NCI-H2107 treated with DMSO at 0.1 percent for 48 hours (cell line): ENCODE results near the gene TBL1X.
A peak's percentile ranks its signal among the peaks of the same experiment; 100 is the strongest.

Experiments
- DNase-seq: peaks from one replicate; lab custom pipeline; 2025; ENCODE audit not compliant: unreplicated experiment; lab: John Stamatoyannopoulos, UW

TBL1X gene

GRCh38 chrX:9747644-9748043, 282.8 kb downstream of the TBL1X start:
- no peak for DNase-seq

GRCh38 chrX:9749146-9749692, 284.4 kb downstream of the TBL1X start:
- DNase-seq = no peak

GRCh38 chrX:9757366-9757765, 292.5 kb downstream of the TBL1X start:
- DNase-seq = no peak

- DNase-seq = no peak
Measured at GRCh38 chrX:9758021-9758638, 293.3 kb downstream of the TBL1X start.

GRCh38 chrX:9759337-9759736, 294.5 kb downstream of the TBL1X start:
- no peak for DNase-seq

GRCh38 chrX:9765072-9765736, 300.3 kb downstream of the TBL1X start:
- DNase-seq = no peak

GRCh38 chrX:9765737-9766097, 300.9 kb downstream of the TBL1X start, which contains the start of gene GPR143:
Gene GPR143, minus strand, starts transcription at chrX:9765847. Its CDS starts 30 bp downstream, at chrX:9765817.
- no peak for DNase-seq

GRCh38 chrX:9767375-9767774, 302.5 kb downstream of the TBL1X start:
- peak; percentile 94 for DNase-seq

GRCh38 chrX:9768321-9768839, 303.5 kb downstream of the TBL1X start:
- DNase-seq = peak; percentile 34

GRCh38 chrX:9770319-9770718, 305.5 kb downstream of the TBL1X start:
- DNase-seq = no peak

GRCh38 chrX:9772943-9773342, 308.1 kb downstream of the TBL1X start:
- no peak for DNase-seq

- no peak for DNase-seq
Measured at GRCh38 chrX:9775930-9776329, 311.1 kb downstream of the TBL1X start.

GRCh38 chrX:9781941-9782340, 317.1 kb downstream of the TBL1X start:
- no peak for DNase-seq

- no peak for DNase-seq
Measured at GRCh38 chrX:9784332-9784731, 319.5 kb downstream of the TBL1X start.

GRCh38 chrX:9785254-9785943, 320.5 kb downstream of the TBL1X start:
- no peak for DNase-seq

GRCh38 chrX:9785944-9786797, 321.3 kb downstream of the TBL1X start, which contains the start of gene SHROOM2:
Gene SHROOM2, plus strand, starts transcription at chrX:9786429. Its CDS starts 117 bp downstream, at chrX:9786546.
- DNase-seq = no peak

GRCh38 chrX:9786798-9787635, 322.2 kb downstream of the TBL1X start:
- DNase-seq = no peak

- no peak for DNase-seq
Measured at GRCh38 chrX:9788911-9789310, 324.1 kb downstream of the TBL1X start.

- DNase-seq = no peak
Measured at GRCh38 chrX:9789555-9789954, 324.7 kb downstream of the TBL1X start.
